Heart left ventricle (tissue), 16 donors: ENCODE measurements around the gene YRDC. TPM values are rescaled to one million over a fixed set of nuclear protein-coding genes. Genes with fewer than 3 reads are reported as not detected.

Source experiments
- ATAC-seq, 4 donors: fragments of 200-7000 bp; cut with Tn5 transposase; one replicate each; pipeline ENCODE4 v1.9.1; 2020 to 2022; ENCODE audit warnings: moderate library complexity in 4 of 4, mild to moderate bottlenecking in 3 of 4, moderate number of reproducible peaks in 1 of 4
- DNase-seq, 5 donors: peaks; one replicate each; pipeline ENCODE4 v3.0.0-alpha.2; 2020
- H3K27ac ChIP-seq, 12 donors: fragments of 200-600 bp; sonication (generic) in 4 of 12; one replicate each; pipeline versions ENCODE4 v1.5.0 to v1.8.0; 2016 to 2022; ENCODE audit warnings: mild to moderate bottlenecking in 2 of 12
- H3K27me3 ChIP-seq, 9 donors: fragments of 200-600 bp; sonication (generic) in 2 of 9; one replicate each; pipeline versions ENCODE4 v1.5.1 to v1.8.0; 2016 to 2022; ENCODE audit warnings: mild to moderate bottlenecking in 3 of 9
- H3K36me3 ChIP-seq, 9 donors: fragments of 200-600 bp; sonication (generic) in 2 of 9; one replicate each; pipeline versions ENCODE4 v1.5.0 to v1.8.0; 2018 to 2022; ENCODE audit warnings: mild to moderate bottlenecking in 2 of 9
- H3K4me1 ChIP-seq, 12 donors: fragments of 200-600 bp; sonication (generic) in 4 of 12; one replicate each; pipeline versions ENCODE4 v1.5.0 to v1.8.0; 2016 to 2022; ENCODE audit warnings: mild to moderate bottlenecking in 3 of 12
- H3K4me3 ChIP-seq, 12 donors: fragments of 200-600 bp; sonication (generic) in 4 of 12; one replicate each; pipeline versions ENCODE4 v1.5.0 to v1.8.0; 2017 to 2022; ENCODE audit warnings: mild to moderate bottlenecking in 9 of 12, moderate library complexity in 4 of 12
- H3K9me3 ChIP-seq, 12 donors: fragments of 200-600 bp; sonication (generic) in 4 of 12; one replicate each; pipeline versions ENCODE4 v1.5.0 to v1.8.0; 2016 to 2022; ENCODE audit warnings: mild to moderate bottlenecking in 1 of 12
- POLR2A ChIP-seq, 2 donors: fragments of 450-650 bp; IDR thresholded peaks; one replicate each; pipeline ENCODE4 v1.6.1; 2017; ENCODE audit warnings: antibody characterized with exemption in 2 of 2, mild to moderate bottlenecking in 2 of 2, moderate library complexity in 2 of 2
- WGBS, 4 donors: extraction: QIAGEN DNeasy Blood & Tissue Kit in 2 of 4; methylation state at CpG; one replicate each; pipeline versions ENCODE4 v1.1.5 to v1.1.7; 2013 to 2018; 5-methylcytosine and 5-hydroxymethylcytosine counted together
- intact Hi-C, 10 donors: fragments of 100-400 bp; cut with DNase I; formaldehyde crosslinking; loops; one replicate each; pipeline versions ENCODE4 v1.11.1 to v1.14.2; 2022
- polyA plus RNA-seq, 2 donors: library from polyadenylated mRNA; stranded (reverse); fragments of 200-250 nt; gene quantifications; one replicate each; pipeline ENCODE4 v1.2.3, GENCODE V29; 2013
- total RNA-seq, 9 donors: library from RNA; depleted of rRNA in 2 of 9; stranded (reverse); fragments of >200 nt in 2 of 9; fragmentation: NEBNext Ultra II Directional in 3 of 9; extraction: Animal tissue kit (Norgen Biotek cat#: 25700) in 3 of 9; gene quantifications; one replicate each; pipeline versions ENCODE4 v1.1.0 to v1.2.4, GENCODE V29; 2016 to 2023
- TF ChIP-seq, protein P1 (sequence below), 12 donors: fragments of 200-600 bp; sonication (generic) in 4 of 12; IDR thresholded peaks; one replicate each; pipeline versions ENCODE4 v1.5.0 to v1.8.0; 2018 to 2022; ENCODE audit warnings: antibody characterized with exemption in 12 of 12, mild to moderate bottlenecking in 5 of 12
- donor health status: ischemic (EF 13 %, LVEDD 7.1; RV severe dilation, severe dysfunction).
- donor health status: healthy with polysubstance abuse.
- donor health status: DM: no; HTN: yes; CAD: no.
- donor health status: DM: no; HTN: no; CAD: no.
- donor health status: ischemic (EF 25% LVEDD 6.9; RV normal size, moderate dysfunction).
- donor health status: ischemic (EF 25% LVEDD 5.7; RV mildly dilated, moderate dysfunction).
- donor health status: healthy.
- donor health status: DM: yes; HTN: yes; CAD: no.
- donor health status: ischemic (EF 35%, LVEDD 5.7; RV mildly dilated, moderate dysfunction).
- donor health status: nonischemic (EF 11% LVEDD 7.7; RV severe dilation, severe dysfunction).
- donor health status: DM: yes; HTN: yes; CAD: no.
- donor health status: PGD.
- donor health status: ischemic (EF 29% LVEDD 5.4; RV normal size, mild dysfunction).
- donor health status: nonischemic (EF 23%, LVEDD 6.1; RV moderate dilation, normal function).

The YRDC gene
- total and polyA plus RNA-seq, 11 donors = 2.8 to 21.3 (median 6.1) TPM

DNA sequence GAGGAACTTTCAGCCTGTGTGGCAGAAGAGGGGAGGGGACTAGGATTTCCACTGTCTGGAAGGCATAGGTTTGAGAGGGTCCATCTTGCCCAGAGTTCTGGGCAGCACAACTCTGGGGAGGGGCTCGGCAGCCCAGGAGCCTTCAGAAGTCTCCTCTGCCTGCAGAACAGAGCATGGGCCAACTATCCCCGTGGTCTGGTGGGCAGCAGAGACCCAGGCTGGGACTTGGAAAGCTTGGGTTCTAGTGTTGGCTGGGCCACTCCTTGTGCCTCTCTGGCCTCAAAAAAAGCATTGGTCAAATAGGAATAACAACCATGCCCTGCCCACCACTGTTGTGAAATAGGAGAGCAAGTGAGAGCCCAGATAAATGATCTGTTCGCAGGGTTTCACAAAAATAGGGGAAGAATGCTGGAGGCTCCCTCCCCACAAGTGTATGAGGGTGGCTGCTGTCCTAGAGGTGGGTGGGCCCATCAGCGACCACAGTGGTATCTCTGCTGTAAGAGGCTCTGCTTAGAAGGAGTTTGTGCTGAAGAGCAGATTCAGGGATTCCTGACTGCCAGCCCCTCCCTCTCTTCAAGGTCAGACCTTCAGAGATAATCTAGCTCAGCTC is 52.0 kb downstream of the YRDC start:
- WGBS, 4 donors = 48 to 68% (median 63%) methylated on average over 4 of the region's 4 CpGs
- DNase-seq (no peak), ATAC-seq (no peak)
- Histone ChIP-seq H3K4me3 (no peak overlapping the region), H3K9me3 (no peaks in the 10 kb centered on the region), H3K4me1 (peaks cover 0 to 17% (median 0%) of the 10 kb centered on the region in 12 donors), H3K27ac (no peak overlapping the region), H3K36me3 (no peaks in the 10 kb centered on the region), H3K27me3 (peaks cover 10 to 90% (median 51%) of the 10 kb centered on the region in 9 donors)
- intact Hi-C loops = no loop called here
- no peak for TF ChIP-seq POLR2A (IDR thresholded peaks at IDR 0.05)
- TF ChIP-seq, protein P1, sequence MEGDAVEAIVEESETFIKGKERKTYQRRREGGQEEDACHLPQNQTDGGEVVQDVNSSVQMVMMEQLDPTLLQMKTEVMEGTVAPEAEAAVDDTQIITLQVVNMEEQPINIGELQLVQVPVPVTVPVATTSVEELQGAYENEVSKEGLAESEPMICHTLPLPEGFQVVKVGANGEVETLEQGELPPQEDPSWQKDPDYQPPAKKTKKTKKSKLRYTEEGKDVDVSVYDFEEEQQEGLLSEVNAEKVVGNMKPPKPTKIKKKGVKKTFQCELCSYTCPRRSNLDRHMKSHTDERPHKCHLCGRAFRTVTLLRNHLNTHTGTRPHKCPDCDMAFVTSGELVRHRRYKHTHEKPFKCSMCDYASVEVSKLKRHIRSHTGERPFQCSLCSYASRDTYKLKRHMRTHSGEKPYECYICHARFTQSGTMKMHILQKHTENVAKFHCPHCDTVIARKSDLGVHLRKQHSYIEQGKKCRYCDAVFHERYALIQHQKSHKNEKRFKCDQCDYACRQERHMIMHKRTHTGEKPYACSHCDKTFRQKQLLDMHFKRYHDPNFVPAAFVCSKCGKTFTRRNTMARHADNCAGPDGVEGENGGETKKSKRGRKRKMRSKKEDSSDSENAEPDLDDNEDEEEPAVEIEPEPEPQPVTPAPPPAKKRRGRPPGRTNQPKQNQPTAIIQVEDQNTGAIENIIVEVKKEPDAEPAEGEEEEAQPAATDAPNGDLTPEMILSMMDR (IDR thresholded peaks at IDR 0.05) = no peak

DNA sequence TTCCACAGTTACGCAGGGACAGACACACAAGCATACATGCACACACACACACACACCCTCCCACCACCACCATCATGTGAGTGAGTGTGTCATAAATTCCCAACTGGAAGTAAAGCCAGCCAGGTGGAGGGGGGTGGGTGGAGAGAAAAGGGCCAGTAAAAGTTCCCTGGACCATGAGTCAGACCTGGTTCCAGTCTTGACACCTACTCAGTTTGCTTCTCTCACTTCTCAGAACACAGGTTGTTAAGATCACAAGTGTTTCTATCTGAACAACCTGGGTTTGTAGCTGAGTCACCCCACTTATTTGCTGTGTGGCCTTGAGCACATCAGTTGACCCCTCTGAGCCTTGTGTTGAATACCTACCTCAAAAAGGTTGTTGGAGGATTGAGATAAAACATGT is 52.7 kb downstream of the YRDC start:
- WGBS, 4 donors = 21 to 94% (median 72%) methylated on average over 1 of the region's 1 CpG
- ATAC-seq (no peak), DNase-seq (no peak)
- Histone ChIP-seq H3K4me1 (peaks cover 0 to 17% (median 0%) of the 10 kb centered on the region in 12 donors), H3K27ac (no peak overlapping the region), H3K4me3 (no peak overlapping the region), H3K9me3 (no peaks in the 10 kb centered on the region), H3K27me3 (peaks cover 10 to 90% (median 54%) of the 10 kb centered on the region in 9 donors), H3K36me3 (no peaks in the 10 kb centered on the region)
- TF ChIP-seq, protein P1 (IDR thresholded peaks at IDR 0.05) = no peak
- TF ChIP-seq POLR2A (IDR thresholded peaks at IDR 0.05) = no peak
- intact Hi-C loops = no loop called here

DNA sequence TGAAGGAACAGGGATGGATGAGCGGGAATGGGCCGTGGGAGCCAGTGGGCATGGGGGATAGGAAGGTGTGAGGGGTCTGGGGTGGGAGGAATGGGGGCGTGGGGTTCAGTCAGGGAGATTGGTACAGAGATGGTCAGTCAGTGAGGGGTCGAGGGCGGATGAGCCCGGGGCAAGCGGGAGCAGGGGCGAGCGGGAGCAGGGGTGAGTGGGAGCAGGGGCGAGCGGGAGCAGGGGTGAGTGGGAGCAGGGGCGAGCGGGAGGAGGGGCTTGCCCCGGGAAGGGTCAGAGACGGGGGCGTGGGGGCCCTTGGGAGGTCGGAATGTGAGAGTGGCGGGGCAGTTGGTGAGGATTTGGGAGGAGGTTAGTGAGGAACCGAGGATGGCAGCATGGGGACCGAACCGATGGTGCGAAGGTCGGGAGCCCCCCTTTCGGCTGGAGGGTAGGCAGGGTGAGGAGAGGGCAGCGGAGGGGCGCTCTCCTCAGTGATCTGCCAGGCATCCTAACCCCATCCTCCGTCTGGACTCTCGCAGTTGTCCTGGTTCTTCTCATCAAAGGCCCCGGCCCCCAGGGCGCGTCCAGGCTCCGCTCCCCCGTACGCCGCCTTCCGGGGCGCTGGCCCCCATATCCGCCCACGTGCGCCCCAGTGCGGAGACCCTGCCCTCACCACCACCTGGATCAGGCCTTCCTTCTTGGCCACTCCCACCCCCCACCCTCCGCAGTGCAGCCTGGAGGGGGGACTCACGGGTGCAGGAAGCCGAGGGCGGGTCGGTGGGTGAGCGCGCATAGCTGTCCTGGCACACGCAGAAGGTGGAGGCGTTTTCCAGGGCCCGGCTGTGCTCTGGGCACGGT is 54.3 kb downstream of the YRDC start:
- DNase-seq (no peak), ATAC-seq (no peak)
- H3K9me3 ChIP-seq = no peaks in the 10 kb centered on the region
- no peak overlapping the region for H3K27ac ChIP-seq
- 6 to 11% (median 6%) methylated on average over 36 to 52 of the region's 52 CpGs for WGBS, 4 donors
- intact Hi-C loops = no loop called here
- H3K27me3 ChIP-seq = peaks cover 8 to 89% (median 52%) of the 10 kb centered on the region in 9 donors
- TF ChIP-seq, protein P1 (IDR thresholded peaks at IDR 0.05) = no peak
- no peak for TF ChIP-seq POLR2A (IDR thresholded peaks at IDR 0.05)
- H3K4me1 ChIP-seq = peaks cover 0 to 17% (median 0%) of the 10 kb centered on the region in 12 donors
- peak overlapping the region in 1 of 12 donors; percentile 49 for H3K4me3 ChIP-seq
- no peaks in the 10 kb centered on the region for H3K36me3 ChIP-seq

Other genes with a start within 250 kb of the YRDC start
- gene GNL2, start 212.3 kb downstream of the YRDC start, total RNA-seq = 10 to 100 TPM; 19.4 to 29.7 (median 23.8) TPM
- gene GNL2, start 212.3 kb downstream of the YRDC start, polyA plus RNA-seq = 10 to 100 TPM; 39.0 to 76.7 TPM
- gene RSPO1, start 173.3 kb downstream of the YRDC start, total RNA-seq = 10 to 100 TPM in 1 of 9 donors, not detected in 8; 13.2 TPM
- gene RSPO1, start 173.3 kb downstream of the YRDC start, polyA plus RNA-seq = not detected
- 1 to 10 TPM in 1 of 9 donors, under 1 TPM in 7, not detected in 1; 0.12 to 5.0 (median 0.36) TPM for gene CDCA8, start 115.7 kb downstream of the YRDC start, total RNA-seq
- under 1 TPM; 0.30 to 0.51 TPM for gene CDCA8, start 115.7 kb downstream of the YRDC start, polyA plus RNA-seq
- under 1 TPM in 4 of 9 donors, not detected in 5; 0.05 to 0.60 (median 0.13) TPM for gene EPHA10, start 43.1 kb downstream of the YRDC start, total RNA-seq
- gene EPHA10, start 43.1 kb downstream of the YRDC start, polyA plus RNA-seq = under 1 TPM; 0.01 to 0.11 TPM
- gene MANEAL, start 14.4 kb downstream of the YRDC start, total RNA-seq = 1 to 10 TPM in 5 of 9 donors, under 1 TPM in 4; 0.63 to 2.9 (median 1.1) TPM
- under 1 TPM; 0.53 to 0.97 TPM for gene MANEAL, start 14.4 kb downstream of the YRDC start, polyA plus RNA-seq
- gene C1orf122, start 418 bp downstream of the YRDC start, total RNA-seq = 10 to 100 TPM; 29.1 to 93.0 (median 44.0) TPM
- 10 to 100 TPM; 37.5 to 60.2 TPM for gene C1orf122, start 418 bp downstream of the YRDC start, polyA plus RNA-seq
- gene MTF1, start 51.4 kb upstream of the YRDC start, total RNA-seq = 10 to 100 TPM in 7 of 9 donors, 1 to 10 TPM in 2; 4.2 to 19.5 (median 12.4) TPM
- 1 to 10 TPM; 1.7 to 7.4 TPM for gene MTF1, start 51.4 kb upstream of the YRDC start, polyA plus RNA-seq
- 10 to 100 TPM in 8 of 9 donors, 1 to 10 TPM in 1; 7.7 to 16.2 (median 13.1) TPM for gene INPP5B, start 138.8 kb upstream of the YRDC start, total RNA-seq
- 10 to 100 TPM in 1 of 2 donors, 1 to 10 TPM in 1; 6.5 to 11.4 TPM for gene INPP5B, start 138.8 kb upstream of the YRDC start, polyA plus RNA-seq
- 10 to 100 TPM; 18.8 to 36.1 (median 26.1) TPM for gene SF3A3, start 181.8 kb upstream of the YRDC start, total RNA-seq
- 10 to 100 TPM in 1 of 2 donors, 1 to 10 TPM in 1; 9.7 to 31.4 TPM for gene SF3A3, start 181.8 kb upstream of the YRDC start, polyA plus RNA-seq
- gene FHL3, start 197.3 kb upstream of the YRDC start, total RNA-seq = 10 to 100 TPM in 6 of 9 donors, 1 to 10 TPM in 3; 4.6 to 27.0 (median 11.3) TPM
- 10 to 100 TPM; 13.7 to 15.4 TPM for gene FHL3, start 197.3 kb upstream of the YRDC start, polyA plus RNA-seq
- 10 to 100 TPM; 30.7 to 43.7 (median 36.5) TPM for gene UTP11, start 204.5 kb upstream of the YRDC start, total RNA-seq
- gene UTP11, start 204.5 kb upstream of the YRDC start, polyA plus RNA-seq = 10 to 100 TPM; 36.2 to 51.6 TPM
- under 1 TPM in 2 of 9 donors, not detected in 7; 0.17 to 0.18 TPM for gene POU3F1, start 238.6 kb upstream of the YRDC start, total RNA-seq
- not detected for gene POU3F1, start 238.6 kb upstream of the YRDC start, polyA plus RNA-seq